Activated B cell treated with CpG ODN at 0.5 μM for 24 hours (primary cell): ENCODE data around the gene GSG1L. TPM values are rescaled to one million over a fixed set of nuclear protein-coding genes. Genes with fewer than 3 reads are reported as not detected.

ENCODE experiments used
- ATAC-seq: fragments of 200-7000 bp; cut with Tn5 transposase; one replicate; pipeline ENCODE4 v1.10.0; 2021; ENCODE audit warnings: low read depth, mild to moderate bottlenecking, moderate library complexity
- CTCF ChIA-PET: fragments of 350-600 bp; sonication (Branson Sonifier 250); formaldehyde crosslinking; loops from one replicate; lab custom pipeline; 2021; ENCODE audit warnings: antibody characterized with exemption; lab: Charles Lee
- POLR2A ChIA-PET: fragments of 350-600 bp; sonication (Branson Sonifier 250); formaldehyde crosslinking; loops from one replicate; lab custom pipeline; 2021; ENCODE audit warnings: antibody characterized with exemption; lab: Charles Lee
- DNase-seq: peaks from one replicate; pipeline ENCODE4 v3.0.0; 2022
- H3K27ac Mint-ChIP-seq: one replicate; pipeline ENCODE4 v1.8.0; 2020; ENCODE audit warnings: mixed read lengths
- H3K27me3 Mint-ChIP-seq: one replicate; pipeline ENCODE4 v1.8.0; 2021; ENCODE audit warnings: mixed read lengths
- H3K36me3 Mint-ChIP-seq: one replicate; pipeline ENCODE4 v1.8.0; 2021; ENCODE audit warnings: low read depth, mixed read lengths
- H3K4me1 Mint-ChIP-seq: one replicate; pipeline ENCODE4 v1.8.0; 2021; ENCODE audit warnings: mixed read lengths
- H3K4me3 Mint-ChIP-seq: one replicate; pipeline ENCODE4 v1.8.0; 2020; ENCODE audit warnings: mild to moderate bottlenecking, mixed read lengths
- H3K9me3 Mint-ChIP-seq: one replicate; pipeline ENCODE4 v1.8.0; 2020; ENCODE audit warnings: mixed read lengths
- intact Hi-C: fragments of 100-400 bp; cut with micrococcal nuclease; formaldehyde crosslinking; loops from one replicate; pipeline ENCODE4 v1.15.1; 2024
- total RNA-seq: library from RNA; stranded (reverse); gene quantifications from 2 replicates; pipeline ENCODE4 v1.2.3, GENCODE V29; 2022
- TF ChIP-seq, protein P1 (sequence below): fragments of 200-600 bp; IDR thresholded peaks from one replicate; pipeline ENCODE4 v1.8.0; 2022; ENCODE audit warnings: antibody characterized with exemption, mild to moderate bottlenecking

The GSG1L gene
- total RNA-seq, 1 donor from 2014 or later = not detected

DNA sequence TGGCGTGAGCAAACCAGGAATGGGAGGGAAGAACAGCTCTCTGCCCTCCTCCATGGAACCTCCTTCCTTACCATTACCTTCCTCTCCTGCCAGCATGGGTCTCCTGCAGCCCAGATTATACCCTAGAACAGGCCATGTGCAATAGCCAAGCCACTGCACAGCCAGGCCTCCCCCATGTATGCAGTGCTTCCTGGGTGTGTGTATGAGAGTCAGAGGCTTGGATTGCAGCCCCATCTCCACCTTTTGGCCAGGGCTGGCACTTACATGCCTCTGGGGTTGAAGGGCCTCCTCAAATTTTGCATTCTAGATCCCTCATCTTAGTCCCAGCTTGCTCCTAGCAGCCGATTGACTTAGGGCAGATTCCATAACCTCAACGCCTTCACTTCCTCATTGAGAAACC, 133.7 kb downstream of the GSG1L start:
- ATAC-seq (no peak), DNase-seq (no peak)
- intact Hi-C loops = no loop called here
- CTCF ChIA-PET = no interaction called here
- no peak overlapping the region for H3K27ac Mint-ChIP-seq
- H3K4me1 Mint-ChIP-seq = no peaks in the 10 kb centered on the region
- no peak overlapping the region for H3K4me3 Mint-ChIP-seq
- no peaks in the 10 kb centered on the region for H3K36me3 Mint-ChIP-seq
- TF ChIP-seq, protein P1, sequence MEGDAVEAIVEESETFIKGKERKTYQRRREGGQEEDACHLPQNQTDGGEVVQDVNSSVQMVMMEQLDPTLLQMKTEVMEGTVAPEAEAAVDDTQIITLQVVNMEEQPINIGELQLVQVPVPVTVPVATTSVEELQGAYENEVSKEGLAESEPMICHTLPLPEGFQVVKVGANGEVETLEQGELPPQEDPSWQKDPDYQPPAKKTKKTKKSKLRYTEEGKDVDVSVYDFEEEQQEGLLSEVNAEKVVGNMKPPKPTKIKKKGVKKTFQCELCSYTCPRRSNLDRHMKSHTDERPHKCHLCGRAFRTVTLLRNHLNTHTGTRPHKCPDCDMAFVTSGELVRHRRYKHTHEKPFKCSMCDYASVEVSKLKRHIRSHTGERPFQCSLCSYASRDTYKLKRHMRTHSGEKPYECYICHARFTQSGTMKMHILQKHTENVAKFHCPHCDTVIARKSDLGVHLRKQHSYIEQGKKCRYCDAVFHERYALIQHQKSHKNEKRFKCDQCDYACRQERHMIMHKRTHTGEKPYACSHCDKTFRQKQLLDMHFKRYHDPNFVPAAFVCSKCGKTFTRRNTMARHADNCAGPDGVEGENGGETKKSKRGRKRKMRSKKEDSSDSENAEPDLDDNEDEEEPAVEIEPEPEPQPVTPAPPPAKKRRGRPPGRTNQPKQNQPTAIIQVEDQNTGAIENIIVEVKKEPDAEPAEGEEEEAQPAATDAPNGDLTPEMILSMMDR = no peak
- peaks cover 6% of the 10 kb centered on the region for H3K27me3 Mint-ChIP-seq
- POLR2A ChIA-PET = no interaction called here
- peaks cover 2% of the 10 kb centered on the region for H3K9me3 Mint-ChIP-seq

- Mint-ChIP-seq H3K27ac (no peak overlapping the region), H3K4me3 (no peak overlapping the region), H3K4me1 (no peaks in the 10 kb centered on the region), H3K9me3 (peaks cover 2% of the 10 kb centered on the region), H3K27me3 (peaks cover 6% of the 10 kb centered on the region), H3K36me3 (no peaks in the 10 kb centered on the region)
- CTCF ChIA-PET = no interaction called here
- TF ChIP-seq, protein P1 = no peak
- no peak for DNase-seq
- POLR2A ChIA-PET = no interaction called here
- no peak for ATAC-seq
- intact Hi-C loops = no loop called here
These were observed 135.0 kb downstream of the GSG1L start for GRCh38 chr16:27928542-27928941.

- no peaks in the 10 kb centered on the region for H3K4me1 Mint-ChIP-seq
- H3K9me3 Mint-ChIP-seq = no peaks in the 10 kb centered on the region
- TF ChIP-seq, protein P1 = no peak
- DNase-seq (no peak), ATAC-seq (no peak)
- H3K36me3 Mint-ChIP-seq = no peaks in the 10 kb centered on the region
- H3K27ac Mint-ChIP-seq = no peak overlapping the region
- H3K4me3 Mint-ChIP-seq = no peak overlapping the region
- intact Hi-C loops = no loop called here
- POLR2A ChIA-PET = no interaction called here
- peaks cover 8% of the 10 kb centered on the region for H3K27me3 Mint-ChIP-seq
- CTCF ChIA-PET = no interaction called here
These were observed 136.1 kb downstream of the GSG1L start for GRCh38 chr16:27927266-27927901.

DNA sequence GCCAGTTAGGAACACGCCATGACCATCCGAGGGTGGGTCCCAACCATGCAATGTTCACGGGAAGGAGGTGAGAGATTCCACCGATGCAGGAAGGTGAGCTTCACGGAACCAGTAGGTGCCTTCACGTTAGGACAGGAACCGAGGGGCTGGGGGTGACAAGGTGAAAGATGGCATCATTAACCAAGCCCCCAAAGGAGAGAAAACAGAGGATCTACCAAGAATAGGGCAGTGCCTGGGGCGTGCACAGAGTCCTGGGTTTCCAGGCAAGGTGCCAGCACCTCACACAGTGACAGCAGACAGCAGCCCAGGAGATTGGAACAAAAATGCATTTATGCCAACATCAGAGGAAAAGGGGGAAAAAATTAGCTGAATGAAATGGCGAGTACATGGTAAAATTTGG, 137.9 kb downstream of the GSG1L start:
- ChIA-PET CTCF (no interaction called here), POLR2A (no interaction called here)
- Mint-ChIP-seq H3K27ac (no peak overlapping the region), H3K36me3 (no peaks in the 10 kb centered on the region), H3K4me3 (no peak overlapping the region), H3K27me3 (peaks cover 14% of the 10 kb centered on the region), H3K4me1 (no peaks in the 10 kb centered on the region), H3K9me3 (no peaks in the 10 kb centered on the region)
- intact Hi-C loops = no loop called here
- no peak for ATAC-seq
- TF ChIP-seq, protein P1 = no peak
- DNase-seq = no peak

DNA sequence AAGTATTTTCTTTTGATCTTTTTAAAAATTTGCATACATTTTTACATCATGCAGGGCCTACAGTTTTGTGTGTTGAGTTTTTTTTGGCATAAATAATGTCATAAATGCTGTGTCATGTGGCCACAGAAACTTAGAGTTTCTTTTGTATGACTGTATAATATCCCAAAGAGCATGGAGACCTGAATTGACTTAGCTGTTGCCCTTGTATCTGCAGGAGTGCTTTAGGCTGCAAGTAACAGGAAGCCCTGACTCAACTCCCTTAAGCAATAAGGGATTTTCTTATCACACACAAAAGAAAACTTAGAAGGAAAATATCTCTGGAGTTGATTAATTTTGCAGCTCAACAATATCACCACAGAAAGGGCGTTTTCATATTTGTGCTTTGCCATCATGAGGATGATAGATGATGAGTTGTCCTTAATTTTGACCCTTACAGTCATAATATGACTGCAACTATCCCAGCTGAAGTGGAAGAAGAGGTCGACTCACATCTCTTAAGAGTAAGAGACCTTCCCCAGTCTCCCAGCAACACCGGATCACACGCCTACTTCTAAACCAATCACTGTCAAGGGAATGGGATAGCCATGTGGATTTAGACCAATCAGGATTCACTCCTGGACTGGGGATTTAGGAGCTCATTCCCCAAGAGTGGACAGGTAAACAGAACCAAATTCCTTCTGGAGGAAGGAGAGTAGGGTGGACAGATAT, 138.9 kb downstream of the GSG1L start:
- Mint-ChIP-seq H3K27me3 (peaks cover 17% of the 10 kb centered on the region), H3K4me3 (no peak overlapping the region), H3K36me3 (no peaks in the 10 kb centered on the region), H3K9me3 (no peaks in the 10 kb centered on the region), H3K27ac (no peak overlapping the region), H3K4me1 (no peaks in the 10 kb centered on the region)
- intact Hi-C loops = no loop called here
- ChIA-PET CTCF (no interaction called here), POLR2A (no interaction called here)
- no peak for DNase-seq
- TF ChIP-seq, protein P1 = no peak
- ATAC-seq = no peak
